Endothelial cell of coronary artery (primary cell): ENCODE measurements around the gene OR13F1. TPM values are rescaled to one million over a fixed set of nuclear protein-coding genes. Genes with fewer than 3 reads are reported as not detected.

Experiments
- total RNA-seq: library from RNA; depleted of rRNA; stranded (reverse); fragments of >200 nt; gene quantifications from 2 replicates; pipeline ENCODE4 v1.2.3, GENCODE V29; 2014

Gene OR13F1, protein sequence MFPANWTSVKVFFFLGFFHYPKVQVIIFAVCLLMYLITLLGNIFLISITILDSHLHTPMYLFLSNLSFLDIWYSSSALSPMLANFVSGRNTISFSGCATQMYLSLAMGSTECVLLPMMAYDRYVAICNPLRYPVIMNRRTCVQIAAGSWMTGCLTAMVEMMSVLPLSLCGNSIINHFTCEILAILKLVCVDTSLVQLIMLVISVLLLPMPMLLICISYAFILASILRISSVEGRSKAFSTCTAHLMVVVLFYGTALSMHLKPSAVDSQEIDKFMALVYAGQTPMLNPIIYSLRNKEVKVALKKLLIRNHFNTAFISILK
- total RNA-seq, result not detected in 2 replicates

DNA sequence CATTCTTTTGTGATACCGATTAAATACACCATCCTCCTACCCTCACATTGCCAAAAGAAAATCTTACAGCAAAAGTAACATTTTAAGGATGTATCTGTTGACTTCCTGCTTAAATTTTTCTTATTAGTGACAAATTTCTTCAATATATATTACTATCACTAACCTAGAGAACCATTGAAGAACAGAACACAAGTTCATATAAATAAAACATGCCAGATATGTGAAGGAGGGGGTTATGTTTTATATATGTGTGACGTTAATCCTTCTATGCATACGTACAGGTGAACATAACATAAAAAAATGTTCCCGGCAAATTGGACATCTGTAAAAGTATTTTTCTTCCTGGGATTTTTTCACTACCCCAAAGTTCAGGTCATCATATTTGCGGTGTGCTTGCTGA, at the start of gene OR13F1:
Gene OR13F1, plus strand, starts transcription at position 301 of the 400 bp plus-strand sequence. Its CDS starts 0 bp downstream, at position 301.

DNA sequence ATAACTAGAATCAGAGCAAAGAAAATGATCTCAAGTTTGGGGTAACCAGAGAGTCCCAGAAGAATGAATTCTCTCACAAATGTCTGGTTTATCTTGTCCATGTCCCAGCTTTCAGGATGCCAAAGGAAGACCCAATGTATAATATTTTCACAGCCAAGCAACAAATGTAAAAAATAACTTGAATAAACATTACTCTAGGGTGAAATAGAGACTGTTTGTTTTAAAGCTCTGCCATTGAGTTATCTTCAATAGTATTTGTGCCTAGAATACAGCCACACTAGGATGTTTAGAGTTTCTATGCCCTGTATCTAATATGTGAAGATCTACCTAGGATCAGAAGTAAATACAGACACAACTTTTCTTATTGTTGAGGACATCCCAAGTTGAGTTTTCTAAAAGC, 23.0 kb downstream of the OR13F1 start, which contains the start of gene OR13C4:
Gene OR13C4, minus strand, starts transcription at position 101 of the 400 bp plus-strand sequence. Its CDS starts 0 bp downstream, at position 101.

DNA sequence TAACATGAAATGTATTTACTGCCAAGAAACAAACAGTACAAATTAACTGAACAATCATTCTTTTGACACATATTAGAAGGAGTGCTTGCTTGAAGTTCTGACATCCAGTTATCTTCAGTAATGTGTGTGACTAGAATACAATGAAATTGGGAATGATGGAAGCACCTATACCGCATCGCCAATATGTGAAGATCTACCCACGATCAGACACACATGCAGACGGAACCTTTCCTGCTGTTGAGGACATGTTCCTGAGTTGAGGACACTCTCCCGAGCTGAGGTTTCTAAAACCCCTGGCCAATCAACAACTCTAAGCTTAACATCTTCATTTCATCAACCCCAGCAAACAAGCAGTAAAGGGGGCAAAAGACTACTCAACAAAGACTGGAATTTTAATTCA, 32.7 kb downstream of the OR13F1 start, which contains the start of gene OR13C3:
Gene OR13C3, minus strand, starts transcription at position 101 of the 400 bp plus-strand sequence. CDS start 133 bp downstream, outside the sequence.

Other genes with a start within 250 kb of the OR13F1 start
- gene OR13C4, start 22.9 kb downstream of the OR13F1 start, total RNA-seq, result not detected in 2 replicates
- not detected in 2 replicates for gene OR13C3, start 32.6 kb downstream of the OR13F1 start, total RNA-seq
- gene OR13C8, start 64.9 kb downstream of the OR13F1 start, total RNA-seq, result not detected in 2 replicates
- gene OR13C5, start 95.2 kb downstream of the OR13F1 start, total RNA-seq, result not detected in 2 replicates
- 0.09 TPM in 1 of 2 replicates, not detected in the other for gene OR13C2, start 101.4 kb downstream of the OR13F1 start, total RNA-seq
- gene OR13C9, start 113.9 kb downstream of the OR13F1 start, total RNA-seq, result not detected in 2 replicates
- not detected in 2 replicates for gene OR13D1, start 190.3 kb downstream of the OR13F1 start, total RNA-seq
- gene NIPSNAP3A, start 243.4 kb downstream of the OR13F1 start, total RNA-seq, result 28.5 and 34.1 TPM in 2 replicates